CD4-positive, alpha-beta T cell treated with Interleukin-21 for 1 hour (primary cell): ENCODE measurements around the gene ZSWIM8.
"Not testable (repeated sequence)": the region's sequence is repeated elsewhere in the genome, so short reads cannot be mapped to it uniquely, and the experiment has no call there.

Experiments
- DNase-seq: peaks from one replicate; pipeline ENCODE4 v3.0.0-alpha.2; 2020

Gene ZSWIM8

GRCh38 chr10:73817826-73818225 lies 32.4 kb downstream of the ZSWIM8 start:
- DNase-seq: no peak

DNA sequence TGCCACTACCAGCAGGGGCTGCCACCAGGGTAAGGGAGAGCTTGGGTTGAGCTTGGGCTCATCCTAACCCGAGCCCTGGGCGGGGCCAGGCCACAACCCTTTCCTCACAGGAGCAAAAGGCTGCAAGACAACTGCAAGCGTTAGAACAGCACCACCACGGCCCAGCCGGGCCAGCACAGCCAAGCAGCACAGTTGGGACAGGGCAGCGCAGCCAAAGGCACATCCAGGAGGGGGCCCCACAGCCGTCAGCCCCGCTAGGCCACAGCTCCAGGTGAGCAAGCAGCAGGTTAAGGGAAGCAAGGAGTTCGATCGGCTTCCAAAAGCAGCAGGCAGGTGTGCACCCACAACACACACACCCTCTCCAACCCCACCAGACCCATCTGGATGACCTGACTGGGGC lies 33.0 kb downstream of the ZSWIM8 start:
- DNase-seq: no peak

DNA sequence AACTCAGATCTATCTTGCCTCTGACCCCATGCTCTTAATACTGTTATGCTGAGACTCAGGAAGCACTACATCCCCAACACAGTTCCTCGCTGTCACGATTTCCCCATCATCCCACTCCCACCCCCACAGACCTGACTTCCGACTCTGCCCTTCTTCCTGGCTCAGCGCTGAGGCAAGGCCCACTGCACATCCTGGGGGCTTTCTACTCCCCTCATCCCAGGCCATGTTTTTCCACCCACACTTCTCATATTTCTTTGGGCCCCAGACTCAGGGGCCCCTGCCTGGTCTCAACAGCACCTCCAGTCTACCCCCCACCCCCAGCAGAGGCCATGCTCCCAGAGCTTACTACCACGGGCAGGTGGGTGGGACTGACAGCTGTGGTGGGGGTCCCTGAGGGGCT lies 33.7 kb downstream of the ZSWIM8 start:
- DNase-seq: no peak

DNA sequence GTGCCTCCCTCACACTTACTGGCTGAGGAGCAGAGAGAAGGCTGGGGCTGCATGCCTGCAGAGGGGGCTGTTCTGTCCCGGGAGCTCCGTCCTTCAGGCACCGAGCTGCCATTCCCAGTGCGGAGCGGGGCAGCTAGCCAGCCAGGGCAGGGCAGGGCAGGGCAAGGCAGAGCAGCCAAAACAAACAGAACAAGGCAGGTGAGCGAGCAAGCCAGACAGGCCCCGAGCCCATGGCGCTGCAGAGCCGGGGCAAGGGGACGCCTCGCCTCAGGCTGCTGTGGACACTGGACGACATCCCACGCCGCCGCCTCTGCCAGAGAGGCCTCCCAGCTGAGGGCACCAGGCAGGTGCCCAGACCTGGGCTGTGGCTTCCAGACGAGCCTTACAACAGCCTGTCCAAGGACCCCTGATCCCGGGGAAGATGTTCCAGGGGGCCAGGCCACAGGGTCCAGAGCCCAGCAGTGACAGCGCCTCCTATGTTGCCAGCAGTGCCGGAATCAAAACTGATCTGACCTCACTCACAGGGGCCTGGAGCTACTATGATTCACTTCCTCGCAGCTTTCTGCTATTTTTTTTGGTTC lies 34.2 kb downstream of the ZSWIM8 start:
- no peak for DNase-seq

GRCh38 chr10:73823391-73823790 lies 38.0 kb downstream of the ZSWIM8 start:
- no peak for DNase-seq

- no peak for DNase-seq
Observed at GRCh38 chr10:73824146-73824725, 38.8 kb downstream of the ZSWIM8 start.

- DNase-seq: no peak
Observed at GRCh38 chr10:73827346-73828089, 42.1 kb downstream of the ZSWIM8 start.

- no peak for DNase-seq
Observed at GRCh38 chr10:73828161-73828560, 42.8 kb downstream of the ZSWIM8 start.

DNA sequence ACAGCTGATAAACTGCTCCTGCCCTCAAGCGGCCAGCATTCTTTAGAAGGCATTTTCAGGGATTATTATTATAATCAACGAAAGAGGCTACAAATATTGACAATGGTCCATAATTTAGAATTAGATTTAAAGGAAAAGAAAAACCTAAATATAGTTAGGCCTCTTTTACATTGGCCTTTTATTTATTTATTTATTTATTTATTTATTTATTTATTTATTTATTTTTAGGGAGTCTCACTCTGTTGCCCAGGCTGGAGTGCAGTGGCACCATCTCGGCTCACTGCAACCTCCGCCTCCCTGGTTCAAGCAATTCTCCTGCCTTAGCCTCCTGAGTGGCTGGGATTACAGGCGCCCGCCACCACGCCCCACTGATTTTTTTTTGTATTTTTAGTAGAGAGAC lies 43.7 kb downstream of the ZSWIM8 start:
- not testable (repeated sequence) for DNase-seq

DNA sequence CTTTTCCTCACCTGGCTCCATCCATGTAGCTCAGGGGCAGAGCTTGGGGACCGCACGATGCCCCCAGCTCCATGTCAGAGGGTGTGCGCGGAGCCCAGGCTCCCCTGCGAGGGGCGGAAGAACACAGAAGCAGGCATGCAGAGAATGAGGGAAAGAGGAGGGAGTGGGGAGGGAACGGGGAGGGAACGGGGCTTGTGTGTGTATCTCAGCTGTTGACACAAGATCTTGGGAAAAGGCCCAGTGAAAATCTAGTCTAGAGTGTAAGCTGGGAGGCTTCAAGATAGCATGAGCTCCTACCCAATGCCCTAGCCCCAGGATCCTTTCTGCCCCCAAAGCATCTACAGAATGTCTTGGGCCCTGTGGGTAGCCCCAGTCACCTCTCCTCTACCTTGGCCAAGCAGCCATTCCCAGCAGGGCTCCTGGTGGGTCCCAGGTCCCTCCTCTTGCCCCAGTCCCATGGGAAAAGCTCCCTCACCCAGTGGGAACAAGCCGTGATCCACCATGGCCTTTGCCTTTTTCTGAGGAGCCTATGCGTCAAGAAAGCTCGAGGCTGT lies 51.1 kb downstream of the ZSWIM8 start:
- DNase-seq: no peak

- DNase-seq: no peak
Observed at GRCh38 chr10:73837072-73837471, 51.7 kb downstream of the ZSWIM8 start.

- DNase-seq: no peak
Observed at GRCh38 chr10:73838008-73838567, 52.7 kb downstream of the ZSWIM8 start.

DNA sequence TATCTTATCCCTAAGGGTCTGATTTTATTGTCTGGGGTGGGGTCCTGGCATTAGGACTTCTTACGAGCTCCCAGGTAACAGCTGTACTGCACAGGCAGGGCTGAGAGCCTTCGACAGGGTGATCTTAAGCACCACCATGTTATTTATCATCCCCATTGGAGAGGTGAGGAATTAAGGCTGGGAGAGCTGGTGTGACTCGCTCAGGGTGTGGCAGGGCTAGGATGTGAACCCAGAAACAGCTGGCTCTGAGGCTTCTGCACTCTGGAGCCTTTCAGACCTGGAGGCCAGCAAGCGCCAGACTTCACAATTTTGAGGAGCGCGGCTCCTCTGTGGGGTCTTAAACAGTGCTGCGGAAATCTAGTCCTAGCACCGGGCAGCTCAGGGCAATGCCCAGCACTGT lies 53.4 kb downstream of the ZSWIM8 start:
- no peak for DNase-seq

GRCh38 chr10:73839276-73839966 lies 54.0 kb downstream of the ZSWIM8 start:
- no peak for DNase-seq

DNA sequence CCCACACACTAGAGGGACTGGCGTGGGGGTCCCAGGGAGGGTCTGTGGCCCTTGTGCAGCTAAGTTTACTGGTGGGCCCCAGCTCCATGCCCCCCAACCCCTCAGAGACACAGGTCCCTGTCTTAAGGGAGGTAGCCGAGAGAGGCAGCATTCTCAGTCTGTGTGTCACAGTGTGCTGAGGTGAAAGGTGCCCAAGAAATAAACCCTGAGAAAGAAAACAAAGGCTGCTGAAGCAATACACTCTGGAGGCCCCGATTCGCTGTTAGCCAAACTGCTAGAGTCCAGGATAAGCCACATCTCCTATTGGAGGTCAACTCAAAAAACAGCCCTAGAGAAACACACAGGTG lies 54.6 kb downstream of the ZSWIM8 start:
- no peak for DNase-seq

- DNase-seq: no peak
Observed at GRCh38 chr10:73840403-73841060, 55.1 kb downstream of the ZSWIM8 start.

DNA sequence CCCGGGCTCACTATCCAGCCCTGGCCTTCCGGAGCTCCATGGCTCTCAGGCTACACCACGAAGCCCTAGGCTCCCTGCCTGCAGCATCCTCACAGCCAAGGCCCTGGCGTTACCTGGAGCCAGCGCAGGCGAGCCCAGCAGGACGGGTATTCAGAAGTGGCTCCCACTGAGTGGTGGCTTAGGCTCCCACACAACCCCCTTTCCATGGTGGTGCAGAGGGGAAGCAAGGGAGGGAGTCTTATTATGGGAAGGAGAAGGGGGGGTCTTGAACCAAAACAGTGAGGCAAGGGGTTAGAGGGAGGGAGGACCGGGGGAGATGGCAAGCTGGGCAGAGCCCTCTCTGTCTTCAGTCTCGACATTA lies 55.6 kb downstream of the ZSWIM8 start:
- no peak for DNase-seq

- DNase-seq: no peak
Observed at GRCh38 chr10:73841526-73842285, 56.3 kb downstream of the ZSWIM8 start.

DNA sequence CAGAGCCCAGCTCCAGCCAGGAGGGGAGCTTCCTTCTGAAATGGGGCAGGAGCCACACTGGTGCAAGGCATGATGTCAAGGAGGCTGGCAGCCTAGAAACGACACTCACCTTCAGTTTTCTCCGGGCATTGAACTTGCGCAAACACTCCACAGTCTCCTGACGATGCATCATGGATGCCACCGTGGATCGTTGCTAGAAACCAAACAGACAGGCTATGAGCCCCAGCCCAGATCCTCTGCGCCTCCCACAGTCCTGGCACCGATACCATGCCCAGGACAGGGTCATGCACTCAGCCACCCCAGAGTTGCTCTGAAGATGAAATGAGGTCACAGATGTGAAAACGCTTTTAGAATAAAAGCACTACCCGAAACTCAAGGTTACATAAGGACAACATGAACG lies 56.9 kb downstream of the ZSWIM8 start:
- DNase-seq: no peak

DNA sequence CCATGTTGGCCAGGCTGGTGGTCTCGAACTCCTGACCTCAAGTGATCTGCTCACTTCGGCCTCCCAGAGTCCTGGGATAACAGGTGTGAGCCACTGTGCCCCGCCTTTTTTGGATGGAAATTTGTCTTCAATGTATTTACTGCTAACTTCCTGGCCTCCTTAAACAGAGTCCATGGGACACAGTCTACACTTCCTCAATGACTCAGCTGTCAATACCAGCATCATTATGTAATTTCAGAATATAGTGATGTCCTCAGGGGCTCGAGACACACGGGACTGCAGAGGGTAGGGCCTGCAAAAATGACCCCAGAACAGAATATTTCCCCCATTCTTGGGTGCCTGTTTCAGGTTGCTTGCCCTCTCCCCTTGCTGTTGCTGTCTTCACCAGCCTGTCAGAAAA lies 57.9 kb downstream of the ZSWIM8 start:
- DNase-seq: no peak

DNA sequence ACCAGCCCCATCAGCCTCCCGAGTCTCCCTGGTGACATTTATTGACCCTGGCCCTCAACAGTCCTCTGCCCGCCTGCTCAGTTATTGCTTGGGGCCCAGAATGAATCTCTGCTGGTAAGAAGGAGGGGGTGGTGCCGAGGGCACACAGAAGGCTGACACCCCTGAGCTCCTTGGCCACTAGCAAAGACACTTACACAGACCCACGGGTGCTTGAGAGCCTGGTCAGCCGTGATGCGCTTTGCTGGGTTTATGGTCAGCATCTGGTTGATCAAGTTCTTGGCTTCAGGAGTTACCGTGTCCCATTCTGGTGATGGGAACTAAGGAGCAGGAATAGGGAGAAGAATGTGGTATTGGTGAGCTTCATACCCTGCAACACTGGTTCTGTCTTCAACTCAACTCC lies 61.6 kb downstream of the ZSWIM8 start:
- DNase-seq: no peak

GRCh38 chr10:73848821-73849489 lies 63.5 kb downstream of the ZSWIM8 start:
- DNase-seq: peak; percentile 92
